Skeletal muscle satellite cell (primary cell): Measurements from ENCODE around the gene PGPEP1.
A peak's percentile ranks its signal among the peaks of the same experiment; 100 is the strongest.
"Not testable (repeated sequence)": the region's sequence is repeated elsewhere in the genome, so short reads cannot be mapped to it uniquely, and the experiment has no call there.

Experiments
- H3K27me3 ChIP-seq: 2 replicates; pipeline ENCODE4 v1.7.0; 2013; ENCODE audit warnings: low read length; ENCODE audit not compliant: control insufficient read depth, insufficient read depth
- H3K36me3 ChIP-seq: 2 replicates; pipeline ENCODE4 v1.7.0; 2013; ENCODE audit warnings: mild to moderate bottlenecking, control low read depth, low read length; ENCODE audit not compliant: insufficient read depth
- H3K4me1 ChIP-seq: 2 replicates; pipeline ENCODE4 v1.7.0; 2013; ENCODE audit warnings: low read length; ENCODE audit not compliant: control insufficient read depth, insufficient read depth
- H3K4me2 ChIP-seq: 2 replicates; pipeline ENCODE4 v1.7.0; 2013; ENCODE audit warnings: mild to moderate bottlenecking, low read length
- H3K4me3 ChIP-seq: 2 replicates; pipeline ENCODE4 v1.7.0; 2013; ENCODE audit warnings: low read length
- H3K9ac ChIP-seq: 2 replicates; pipeline ENCODE4 v1.7.0; 2013; ENCODE audit warnings: mild to moderate bottlenecking, low read depth, low read length, moderate library complexity
- H3K9me3 ChIP-seq: replicated peaks from 2 replicates; pipeline ENCODE4 v1.7.0; 2013; ENCODE audit warnings: mild to moderate bottlenecking, control low read depth, low read length

The PGPEP1 gene

GRCh38 chr19:18353378-18354005, 13.1 kb downstream of the PGPEP1 start:
- Histone ChIP-seq H3K4me3 (no peak overlapping the region), H3K4me1 (no peaks in the 10 kb centered on the region), H3K4me2 (no peak overlapping the region), H3K36me3 (peaks cover 13% of the 10 kb centered on the region), H3K9ac (no peak overlapping the region), H3K27me3 (no peaks in the 10 kb centered on the region), H3K9me3 (no peaks in the 10 kb centered on the region)

- H3K4me1 ChIP-seq, H3K9me3 ChIP-seq, H3K9ac ChIP-seq, H3K27me3 ChIP-seq, H3K4me3 ChIP-seq, H3K4me2 ChIP-seq: not testable (repeated sequence)
- H3K36me3 ChIP-seq, result peaks cover 13% of the 10 kb centered on the region
These were observed 14.3 kb downstream of the PGPEP1 start for GRCh38 chr19:18354743-18355142.

DNA sequence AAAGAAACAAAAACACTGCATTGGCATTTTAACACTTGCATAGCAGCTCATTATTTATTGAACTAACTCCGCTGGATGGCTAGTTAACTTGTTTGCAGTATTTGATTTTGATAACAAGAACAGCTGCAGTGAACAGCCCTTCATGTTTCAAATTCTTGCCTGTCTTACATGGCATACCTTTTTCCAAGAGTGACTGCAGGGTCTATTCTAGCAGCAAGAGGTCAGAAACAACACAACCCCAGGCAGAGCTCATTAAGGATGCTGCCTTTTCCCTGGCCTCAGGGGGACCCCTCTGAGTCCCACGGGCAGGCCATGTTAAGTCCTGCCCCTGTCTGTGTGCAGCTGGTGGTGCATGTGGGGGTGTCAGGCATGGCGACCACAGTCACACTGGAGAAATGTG, 16.6 kb downstream of the PGPEP1 start:
- Histone ChIP-seq H3K9ac (no peak overlapping the region), H3K4me1 (no peaks in the 10 kb centered on the region), H3K36me3 (peaks cover 13% of the 10 kb centered on the region), H3K4me2 (no peak overlapping the region), H3K4me3 (no peak overlapping the region), H3K27me3 (no peaks in the 10 kb centered on the region), H3K9me3 (no peaks in the 10 kb centered on the region)

DNA sequence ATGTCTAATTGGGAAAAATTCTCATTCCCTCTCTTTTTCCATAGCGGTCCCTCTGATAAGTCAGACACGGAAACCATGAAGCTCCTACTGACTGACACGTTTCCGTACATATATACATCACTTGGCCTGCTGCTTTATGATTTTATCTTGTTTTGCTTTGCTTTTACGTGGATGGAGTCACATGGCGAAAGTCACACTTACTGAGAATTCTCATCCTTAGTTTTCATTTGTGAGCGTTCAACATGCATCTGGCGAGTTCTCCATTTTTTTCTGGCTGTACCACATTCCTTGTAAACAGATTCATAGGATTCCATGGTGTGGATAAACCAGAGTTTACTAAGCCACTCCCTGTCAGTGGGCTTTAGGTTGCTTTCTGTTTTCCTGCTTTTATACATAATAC, 21.2 kb downstream of the PGPEP1 start:
- no peaks in the 10 kb centered on the region for H3K27me3 ChIP-seq
- H3K36me3 ChIP-seq, result peaks cover 11% of the 10 kb centered on the region
- no peak overlapping the region for H3K9ac ChIP-seq
- no peaks in the 10 kb centered on the region for H3K9me3 ChIP-seq
- peaks cover 16% of the 10 kb centered on the region for H3K4me1 ChIP-seq
- no peak overlapping the region for H3K4me2 ChIP-seq
- H3K4me3 ChIP-seq, result no peak overlapping the region

DNA sequence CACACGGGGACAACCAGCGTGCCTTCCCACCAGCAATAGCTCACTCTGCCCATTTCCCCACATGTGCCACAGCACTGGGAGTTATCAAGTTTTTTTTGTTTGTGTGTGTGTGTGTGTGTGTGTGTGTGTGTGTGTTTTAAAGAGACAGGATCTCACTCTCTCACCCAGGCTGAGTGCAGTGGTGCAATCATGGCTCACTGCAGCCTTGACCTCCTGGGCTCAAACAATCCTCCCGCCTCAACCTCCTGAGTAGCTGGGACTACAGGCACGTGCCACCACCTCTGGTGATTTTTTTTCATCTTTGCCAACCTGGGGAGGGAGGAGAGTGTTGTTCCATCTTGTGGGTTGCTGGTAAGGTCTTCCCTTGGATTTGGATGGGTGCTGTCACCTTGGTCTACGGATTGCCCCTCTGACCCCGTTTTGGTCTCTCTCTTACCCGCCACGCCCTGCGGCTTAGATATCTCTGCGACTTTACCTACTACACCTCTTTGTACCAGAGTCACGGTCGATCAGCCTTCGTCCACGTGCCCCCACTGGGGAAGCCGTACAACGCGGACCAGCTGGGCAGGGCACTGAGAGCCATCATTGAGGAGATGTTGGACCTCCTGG, 22.6 kb downstream of the PGPEP1 start:
- Histone ChIP-seq H3K36me3 (no peaks in the 10 kb centered on the region), H3K4me3 (no peak overlapping the region), H3K4me2 (no peak overlapping the region), H3K4me1 (peaks cover 16% of the 10 kb centered on the region), H3K27me3 (no peaks in the 10 kb centered on the region), H3K9ac (no peak overlapping the region), H3K9me3 (no peaks in the 10 kb centered on the region)

GRCh38 chr19:18363787-18364186, 23.4 kb downstream of the PGPEP1 start:
- Histone ChIP-seq H3K4me2 (no peak overlapping the region), H3K4me1 (peaks cover 16% of the 10 kb centered on the region)

DNA sequence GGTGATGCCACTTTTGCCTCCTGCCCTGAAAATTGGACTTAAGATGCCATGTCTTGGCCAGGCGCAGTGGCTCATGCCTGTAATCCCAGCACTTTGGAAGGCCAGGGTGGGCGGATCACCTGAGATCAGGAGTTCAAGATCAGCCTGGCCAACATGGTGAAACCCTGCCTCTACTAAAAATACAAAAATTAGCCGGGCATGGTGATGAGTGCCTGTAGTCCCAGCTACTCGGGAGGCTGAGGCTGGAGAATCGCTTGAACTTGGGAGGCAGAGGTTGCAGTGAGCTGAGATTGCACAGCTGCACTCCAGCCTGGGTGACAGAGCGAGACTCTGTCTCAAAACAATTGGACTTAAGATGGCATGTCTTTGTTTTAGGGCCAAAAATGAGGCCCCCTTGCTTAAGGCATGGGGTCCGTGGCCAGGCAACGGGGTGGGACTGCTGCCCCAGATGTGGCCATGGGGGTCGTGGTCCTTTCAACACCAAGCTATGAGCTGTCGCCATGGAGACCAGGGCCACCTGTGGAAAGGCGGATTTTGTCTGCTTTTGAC, 24.0 kb downstream of the PGPEP1 start:
- not testable (repeated sequence) for H3K9me3 ChIP-seq, H3K27me3 ChIP-seq, H3K36me3 ChIP-seq, H3K4me3 ChIP-seq
- peak overlapping the region; percentile 59 for H3K4me2 ChIP-seq
- H3K9ac ChIP-seq, result peak overlapping the region; percentile 66
- peaks cover 16% of the 10 kb centered on the region for H3K4me1 ChIP-seq

More at GRCh38 chr19:18363787-18364186, 23.4 kb downstream of the PGPEP1 start:
- Histone ChIP-seq H3K36me3 (no peaks in the 10 kb centered on the region), H3K9me3 (no peaks in the 10 kb centered on the region), H3K27me3 (no peaks in the 10 kb centered on the region), H3K4me3 (no peak overlapping the region), H3K9ac (no peak overlapping the region)

DNA sequence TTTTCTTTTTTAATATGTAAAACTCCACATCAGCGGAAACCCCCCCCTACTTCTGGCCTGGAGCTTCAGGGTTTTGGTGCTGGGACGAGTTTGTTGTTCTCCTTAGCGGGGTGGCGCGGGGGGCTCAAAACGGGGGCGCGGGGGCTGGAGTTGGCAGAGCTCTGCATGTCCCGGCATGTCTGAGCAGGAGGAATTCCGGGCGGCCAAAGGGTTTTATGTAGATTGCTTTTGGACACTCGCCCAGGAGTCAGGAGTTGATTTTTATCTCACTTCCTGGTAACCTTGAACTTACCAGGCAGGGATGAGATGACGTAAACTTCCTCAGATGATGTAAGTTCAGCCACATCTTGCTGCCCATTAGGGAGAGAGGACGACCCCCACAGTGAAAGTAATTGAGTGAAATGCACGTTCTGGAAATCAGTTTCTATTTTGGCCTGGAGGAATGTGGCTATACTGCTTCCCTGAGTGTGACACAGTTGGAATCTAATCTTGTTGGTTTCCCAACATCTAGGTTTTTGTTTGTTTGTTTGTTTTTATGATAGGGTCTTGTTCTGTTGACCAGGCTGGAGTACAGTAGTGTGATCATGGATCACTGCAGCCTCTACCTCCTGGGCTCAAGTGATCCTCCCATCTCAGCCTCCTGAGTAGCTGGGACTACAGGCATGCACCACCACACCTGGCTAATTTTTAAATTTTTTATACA, 24.6 kb downstream of the PGPEP1 start:
- no peaks in the 10 kb centered on the region for H3K36me3 ChIP-seq
- H3K4me1 ChIP-seq, result peaks cover 16% of the 10 kb centered on the region
- no peaks in the 10 kb centered on the region for H3K27me3 ChIP-seq
- H3K4me3 ChIP-seq, result no peak overlapping the region
- H3K4me2 ChIP-seq, result peak overlapping the region; percentile 59
- H3K9ac ChIP-seq, result peak overlapping the region; percentile 66
- H3K9me3 ChIP-seq, result no peaks in the 10 kb centered on the region

DNA sequence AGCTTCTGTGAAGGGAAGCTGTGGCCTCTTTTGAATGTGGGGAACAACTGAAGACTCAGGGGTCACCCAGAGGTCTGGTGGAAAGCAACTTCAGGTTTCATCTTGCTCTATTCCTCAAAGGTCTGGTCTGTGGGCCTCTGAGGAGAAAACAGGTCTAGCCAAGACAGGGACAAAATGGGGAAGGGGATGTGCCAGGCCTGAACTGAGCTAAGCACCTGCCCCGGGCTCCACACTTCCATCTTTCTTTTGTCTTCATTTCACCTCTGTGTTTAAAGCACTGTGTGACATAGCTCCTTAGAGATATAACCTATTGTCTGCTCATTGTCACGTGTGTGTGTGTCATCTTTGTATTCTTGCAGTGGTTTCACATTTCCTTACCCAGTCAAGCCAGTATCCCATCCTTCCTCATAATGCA, 25.6 kb downstream of the PGPEP1 start:
- Histone ChIP-seq H3K4me3 (no peak overlapping the region), H3K9ac (no peak overlapping the region), H3K4me1 (peaks cover 16% of the 10 kb centered on the region)

GRCh38 chr19:18368504-18369222, 28.3 kb downstream of the PGPEP1 start:
- peaks cover 19% of the 10 kb centered on the region for H3K4me1 ChIP-seq
- no peaks in the 10 kb centered on the region for H3K36me3 ChIP-seq
- H3K9ac ChIP-seq, result no peak overlapping the region
- H3K4me2 ChIP-seq, result no peak overlapping the region
- H3K27me3 ChIP-seq, result no peaks in the 10 kb centered on the region
- no peak overlapping the region for H3K4me3 ChIP-seq
- no peaks in the 10 kb centered on the region for H3K9me3 ChIP-seq

More for the DNA sequence above, 25.6 kb downstream of the PGPEP1 start:
- H3K9me3 ChIP-seq, result no peaks in the 10 kb centered on the region
- H3K36me3 ChIP-seq, result no peaks in the 10 kb centered on the region
- no peaks in the 10 kb centered on the region for H3K27me3 ChIP-seq
- no peak overlapping the region for H3K4me2 ChIP-seq

DNA sequence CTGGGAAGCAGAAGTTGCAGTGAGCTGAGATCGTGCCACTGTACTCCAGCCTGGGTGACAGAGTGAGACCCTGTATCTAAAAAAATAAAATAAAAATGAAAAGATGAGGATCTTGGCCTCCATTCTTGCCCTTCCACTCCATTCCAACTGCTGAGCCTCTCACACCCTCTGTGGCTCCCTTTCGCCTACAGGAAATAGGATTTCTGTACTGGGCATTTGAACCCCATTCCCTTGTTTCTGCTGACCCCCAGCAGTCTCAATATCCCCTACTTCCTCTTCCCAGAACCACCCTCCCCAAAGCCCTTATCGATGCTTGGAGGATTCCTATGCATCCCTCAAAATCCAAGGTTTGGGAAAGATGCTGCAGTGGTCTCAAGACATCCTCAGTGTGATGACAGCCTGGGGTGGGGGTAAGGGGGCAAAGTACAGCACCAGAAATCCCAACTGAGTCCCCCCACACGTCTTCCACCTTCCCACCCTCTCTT, 33.1 kb downstream of the PGPEP1 start:
- Histone ChIP-seq H3K9ac (peak overlapping the region; percentile 70), H3K36me3 (no peaks in the 10 kb centered on the region), H3K4me3 (no peak overlapping the region), H3K4me1 (peaks cover 20% of the 10 kb centered on the region), H3K9me3 (no peaks in the 10 kb centered on the region), H3K4me2 (no peak overlapping the region), H3K27me3 (no peaks in the 10 kb centered on the region)
